Measurements from ENCODE around the gene CD74.

CD74 gene

DNA sequence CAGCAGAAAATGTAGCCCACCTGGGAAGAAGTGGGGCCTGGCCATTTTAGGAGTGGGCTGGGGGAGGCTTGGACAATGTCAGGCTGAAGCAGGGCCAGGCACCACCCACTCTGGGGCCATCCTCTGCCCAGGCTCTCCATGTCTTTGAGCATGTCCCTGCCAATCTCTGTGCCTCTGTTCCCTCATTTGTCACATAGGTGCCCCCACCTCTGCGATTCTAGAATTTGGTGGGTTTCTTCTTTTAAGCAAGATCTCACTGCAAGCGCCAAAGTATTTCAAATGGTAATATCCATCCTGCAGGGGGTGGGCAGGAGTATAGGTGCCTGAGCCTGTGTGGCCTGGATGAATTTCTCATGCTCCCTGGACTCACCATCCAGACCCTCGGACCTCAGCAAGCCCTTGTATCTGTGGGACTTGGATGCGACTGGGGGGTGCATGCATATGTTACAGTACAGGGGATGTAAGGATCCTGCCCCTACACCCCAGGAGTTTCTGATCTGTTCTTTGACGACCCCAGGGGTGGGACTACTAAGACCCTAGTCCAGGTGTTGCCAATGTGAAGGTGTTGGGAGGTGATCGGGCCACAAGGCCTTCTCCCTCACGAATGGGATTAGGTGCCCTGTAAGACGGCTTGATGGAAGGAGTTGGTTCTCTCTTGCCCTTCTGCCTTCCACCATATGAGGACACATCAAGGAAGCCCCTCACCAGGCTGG lies 4.3 kb downstream of the CD74 start:
- peak overlapping the region; percentile 97 for H3K4me3 ChIP-seq (ENCODE audit: low read depth, low read length)
- TF ChIP-seq, protein P1, sequence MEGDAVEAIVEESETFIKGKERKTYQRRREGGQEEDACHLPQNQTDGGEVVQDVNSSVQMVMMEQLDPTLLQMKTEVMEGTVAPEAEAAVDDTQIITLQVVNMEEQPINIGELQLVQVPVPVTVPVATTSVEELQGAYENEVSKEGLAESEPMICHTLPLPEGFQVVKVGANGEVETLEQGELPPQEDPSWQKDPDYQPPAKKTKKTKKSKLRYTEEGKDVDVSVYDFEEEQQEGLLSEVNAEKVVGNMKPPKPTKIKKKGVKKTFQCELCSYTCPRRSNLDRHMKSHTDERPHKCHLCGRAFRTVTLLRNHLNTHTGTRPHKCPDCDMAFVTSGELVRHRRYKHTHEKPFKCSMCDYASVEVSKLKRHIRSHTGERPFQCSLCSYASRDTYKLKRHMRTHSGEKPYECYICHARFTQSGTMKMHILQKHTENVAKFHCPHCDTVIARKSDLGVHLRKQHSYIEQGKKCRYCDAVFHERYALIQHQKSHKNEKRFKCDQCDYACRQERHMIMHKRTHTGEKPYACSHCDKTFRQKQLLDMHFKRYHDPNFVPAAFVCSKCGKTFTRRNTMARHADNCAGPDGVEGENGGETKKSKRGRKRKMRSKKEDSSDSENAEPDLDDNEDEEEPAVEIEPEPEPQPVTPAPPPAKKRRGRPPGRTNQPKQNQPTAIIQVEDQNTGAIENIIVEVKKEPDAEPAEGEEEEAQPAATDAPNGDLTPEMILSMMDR (IDR thresholded peaks at IDR 0.05; ENCODE audit: borderline replicate concordance, insufficient read depth, low read depth, low read length), result no peak

DNA sequence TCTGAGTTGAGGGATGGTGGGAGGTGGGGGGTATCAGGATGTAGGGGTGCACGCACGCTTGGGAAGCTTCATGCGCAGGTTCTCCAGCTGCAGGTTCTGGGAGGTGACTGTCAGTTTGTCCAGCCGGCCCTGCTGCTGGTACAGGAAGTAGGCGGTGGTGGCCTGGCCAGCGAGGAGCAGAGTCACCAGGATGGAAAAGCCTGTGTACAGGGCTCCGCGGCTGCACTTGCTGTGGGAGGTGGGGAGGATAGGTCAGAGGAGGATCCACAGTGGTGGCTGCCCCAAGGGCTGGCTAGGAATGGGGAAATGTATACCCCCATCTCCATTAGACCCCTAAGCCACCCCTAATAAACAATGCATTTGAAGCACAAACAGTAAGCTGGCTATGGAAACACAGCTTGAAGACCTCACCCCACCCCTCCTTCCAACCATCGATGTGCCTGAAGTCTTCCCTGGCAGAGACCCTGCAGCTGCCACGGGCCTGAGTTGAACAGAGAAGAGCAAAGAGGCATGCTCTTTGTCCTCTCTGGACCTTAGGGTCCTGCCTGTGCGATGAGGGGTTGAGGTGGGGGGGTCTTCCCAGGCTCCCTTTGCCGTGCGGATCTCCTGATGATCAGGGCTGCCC lies 5.5 kb downstream of the CD74 start:
- TF ChIP-seq, protein P1 (IDR thresholded peaks at IDR 0.05; ENCODE audit: borderline replicate concordance, insufficient read depth, low read depth, low read length), result no peak
- H3K4me3 ChIP-seq (ENCODE audit: low read depth, low read length), result peak overlapping the region; percentile 42

DNA sequence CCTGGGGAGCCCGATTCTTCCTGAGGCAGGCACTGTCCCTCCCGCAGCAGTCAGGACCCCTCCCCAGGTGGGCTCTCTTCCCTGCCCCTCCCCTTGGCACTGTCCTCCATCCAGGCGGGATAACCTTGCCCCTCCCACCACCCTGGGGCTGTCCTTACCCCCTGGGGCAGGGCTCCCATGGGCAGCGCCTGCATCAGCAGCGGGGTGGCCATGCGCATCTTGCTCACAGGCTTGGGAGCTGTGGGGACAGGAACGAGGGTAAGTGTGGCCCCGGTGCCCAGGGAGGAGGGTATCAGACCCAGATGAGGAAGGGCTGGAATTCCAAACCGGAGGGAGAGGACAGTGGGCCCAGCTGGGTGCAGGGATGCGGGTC lies 6.0 kb downstream of the CD74 start:
- TF ChIP-seq, protein P1 (IDR thresholded peaks at IDR 0.05; ENCODE audit: borderline replicate concordance, insufficient read depth, low read depth, low read length), result no peak
- peak overlapping the region; percentile 10 for H3K4me3 ChIP-seq (ENCODE audit: low read depth, low read length)

DNA sequence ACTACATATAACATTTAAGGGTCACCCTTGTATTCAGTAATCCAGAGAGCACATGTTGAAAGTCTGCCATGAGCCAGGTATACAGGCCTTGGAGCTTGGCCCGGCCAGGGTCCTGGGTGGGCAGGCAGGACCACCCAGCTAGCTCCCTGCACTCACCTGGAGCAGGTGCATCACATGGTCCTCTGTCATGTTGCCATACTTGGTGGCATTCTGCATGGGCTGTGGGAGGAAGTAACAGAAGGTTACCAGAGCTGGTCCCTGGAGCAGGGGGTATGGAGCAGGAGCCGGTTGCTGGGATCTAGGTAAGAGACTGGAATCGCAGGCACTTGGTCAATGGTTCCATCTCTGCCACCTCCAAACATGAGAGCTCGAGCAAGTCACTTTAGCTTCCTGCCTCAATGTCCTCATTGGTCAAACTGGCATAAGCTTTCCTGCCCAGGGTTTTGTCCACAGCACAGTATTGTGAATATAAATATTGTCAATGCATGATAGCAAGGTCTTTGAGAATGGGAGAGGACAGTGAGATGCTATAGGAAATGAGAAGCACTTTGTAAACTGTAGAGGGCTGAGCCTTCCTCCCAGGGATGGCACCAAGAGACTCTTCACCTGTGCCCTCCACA lies 6.5 kb downstream of the CD74 start:
- TF ChIP-seq, protein P1 (IDR thresholded peaks at IDR 0.05; ENCODE audit: borderline replicate concordance, insufficient read depth, low read depth, low read length), result no peak
- H3K4me3 ChIP-seq (ENCODE audit: low read depth, low read length), result peak overlapping the region; percentile 10

DNA sequence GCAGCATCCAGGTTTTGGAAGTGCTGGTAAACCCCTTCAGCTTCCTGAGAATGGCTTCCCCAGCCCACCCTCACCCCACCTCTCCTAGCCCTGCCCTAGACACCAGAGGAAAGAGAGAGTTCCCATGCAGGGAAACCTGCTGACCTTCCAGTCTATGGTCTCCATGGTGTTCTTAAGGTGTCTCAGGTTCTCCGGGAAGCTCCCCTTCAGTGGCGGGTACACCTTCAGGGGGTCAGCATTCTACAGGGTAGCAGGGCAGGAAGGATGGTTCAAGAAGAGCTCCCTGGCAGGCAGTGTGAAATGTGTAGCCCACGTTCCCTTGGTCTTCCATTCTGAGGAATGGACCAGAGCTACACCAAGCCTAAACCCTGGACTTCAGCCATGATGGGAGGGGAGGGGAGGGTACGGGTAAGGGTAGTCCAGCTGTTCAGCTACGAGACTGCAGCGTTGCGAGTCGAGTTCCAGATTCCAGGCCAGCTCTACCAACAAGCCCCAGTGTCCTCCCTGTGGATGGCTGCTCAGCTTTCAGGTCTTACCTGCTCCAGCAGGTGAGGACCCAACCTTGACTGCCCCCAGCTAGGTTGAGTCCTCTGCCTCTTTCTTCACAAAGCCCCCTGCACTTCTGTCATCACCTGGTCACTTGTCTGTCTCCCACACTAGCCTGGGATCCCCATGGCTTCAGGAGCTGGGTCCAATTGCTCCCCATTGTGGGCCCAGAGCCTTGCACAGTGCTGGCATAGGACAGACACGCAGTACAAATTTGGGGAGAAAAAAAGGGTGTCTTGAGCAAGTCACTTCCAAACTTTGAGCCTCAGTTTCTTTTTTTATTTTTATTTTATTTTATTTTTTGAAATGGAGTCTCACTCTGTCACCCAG lies 7.5 kb downstream of the CD74 start:
- TF ChIP-seq, protein P1 (IDR thresholded peaks at IDR 0.05; ENCODE audit: borderline replicate concordance, insufficient read depth, low read depth, low read length), result no peak
- H3K4me3 ChIP-seq (ENCODE audit: low read depth, low read length), result peak overlapping the region; percentile 21

DNA sequence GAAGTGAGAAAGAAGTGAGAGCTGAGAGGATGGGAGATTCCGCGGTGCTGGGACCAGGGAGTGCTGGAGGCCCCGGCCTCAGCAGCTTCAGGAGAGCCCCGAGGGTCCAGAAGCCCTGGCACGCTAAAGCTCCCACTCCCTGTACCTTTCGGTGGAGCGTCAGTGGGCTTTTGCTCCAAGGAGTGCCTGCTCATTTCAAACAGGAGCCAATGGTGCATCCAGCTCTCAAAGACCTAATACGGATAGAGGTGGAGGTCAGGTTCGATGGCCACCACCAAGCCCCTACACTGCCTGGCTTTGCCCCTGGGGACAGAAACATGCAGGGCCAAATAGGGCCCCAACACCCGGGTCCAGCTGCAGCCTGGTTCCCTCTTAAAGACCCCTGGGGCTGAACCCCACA lies 8.2 kb downstream of the CD74 start:
- TF ChIP-seq, protein P1 (IDR thresholded peaks at IDR 0.05; ENCODE audit: borderline replicate concordance, insufficient read depth, low read depth, low read length), result no peak
- no peak overlapping the region for H3K4me3 ChIP-seq (ENCODE audit: low read depth, low read length)

Measured in GM12875 (cell line).